ENCODE data around the gene GLIPR2.
"Not testable (repeated sequence)": the region's sequence is repeated elsewhere in the genome, so short reads cannot be mapped to it uniquely, and the experiment has no call there.

The GLIPR2 gene

DNA sequence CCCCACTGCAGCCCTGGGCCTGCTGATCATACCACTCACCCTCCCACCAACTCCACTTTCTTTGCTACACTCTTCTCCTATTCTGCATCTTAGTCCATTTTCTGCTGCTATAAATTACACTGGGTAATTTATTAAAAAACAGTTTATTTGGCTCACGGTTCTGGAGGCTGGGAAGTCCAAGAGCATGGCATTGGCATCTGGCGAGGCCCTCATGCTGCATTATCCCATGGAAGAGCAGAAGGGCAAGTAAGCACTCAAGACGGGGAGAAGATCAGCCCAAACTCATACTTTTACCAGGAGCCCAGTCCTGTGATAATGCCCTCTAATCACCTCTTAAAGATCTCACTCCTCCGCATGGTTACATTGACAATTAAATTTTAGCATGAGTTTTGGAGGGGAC, 9.4 kb downstream of the GLIPR2 start:
- FAIRE-seq = no peak

- no peak for FAIRE-seq
Measured at GRCh38 chr9:36146651-36147050, 10.1 kb downstream of the GLIPR2 start.

GRCh38 chr9:36147441-36148175, 11.1 kb downstream of the GLIPR2 start:
- no peak for FAIRE-seq

GRCh38 chr9:36148311-36149051, 11.9 kb downstream of the GLIPR2 start:
- FAIRE-seq = no peak

DNA sequence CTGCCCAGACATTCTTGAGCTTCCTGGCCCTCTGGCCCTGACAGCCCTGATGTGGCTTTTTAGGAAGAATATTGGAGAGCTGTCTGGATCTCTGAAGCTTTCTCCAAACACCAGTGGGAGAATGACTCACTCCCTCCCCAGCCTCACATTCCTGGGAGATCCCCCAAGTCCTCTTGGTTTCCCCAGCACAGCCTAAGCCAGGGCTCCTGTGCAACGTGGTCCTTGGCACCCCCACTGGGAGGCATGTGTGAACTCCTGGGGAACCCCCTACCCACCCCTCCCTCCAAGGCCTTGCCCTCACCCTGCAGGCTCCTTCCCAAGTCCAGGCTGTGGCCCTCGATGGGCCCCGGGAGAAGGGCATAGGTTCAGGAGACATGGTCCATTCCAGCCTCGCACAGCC, 12.7 kb downstream of the GLIPR2 start:
- FAIRE-seq = no peak

DNA sequence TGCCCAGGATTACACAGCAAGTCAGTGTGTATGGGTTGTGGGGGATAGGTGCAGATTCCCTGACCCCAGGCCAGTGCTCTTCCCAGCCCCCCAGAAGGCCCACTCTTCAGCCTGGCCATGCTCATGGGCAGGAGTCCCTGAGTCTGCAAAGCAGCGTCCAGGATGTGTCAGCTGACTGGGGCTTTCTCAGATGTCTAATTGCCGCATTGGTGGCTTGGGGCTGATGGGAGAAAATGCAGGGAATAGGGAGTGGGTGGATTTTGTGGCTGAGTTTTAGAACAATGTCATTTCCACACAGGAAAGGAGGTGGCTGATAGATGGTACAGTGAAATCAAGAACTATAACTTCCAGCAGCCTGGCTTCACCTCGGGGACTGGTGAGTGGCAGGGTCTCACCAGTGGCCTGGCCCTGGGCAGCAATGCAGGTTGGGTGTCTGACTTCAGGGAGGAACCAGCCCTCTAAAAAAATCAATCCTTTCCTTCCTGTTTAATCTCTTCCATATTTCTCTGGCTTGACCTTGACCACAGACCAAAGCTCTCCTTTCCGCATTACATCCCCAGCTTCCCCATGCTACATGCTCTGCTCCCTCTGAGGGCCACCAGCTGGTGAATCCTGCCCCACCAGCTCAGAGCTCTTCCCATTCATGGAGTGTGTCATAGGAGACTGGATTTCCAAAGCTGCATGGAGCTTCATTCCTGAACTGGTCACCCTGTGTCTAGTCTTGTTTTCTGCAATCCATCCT, 14.2 kb downstream of the GLIPR2 start:
- FAIRE-seq = no peak

GRCh38 chr9:36151316-36152210, 15.0 kb downstream of the GLIPR2 start:
- FAIRE-seq = no peak

GRCh38 chr9:36152741-36153438, 16.4 kb downstream of the GLIPR2 start:
- no peak for FAIRE-seq

GRCh38 chr9:36153746-36154145, 17.2 kb downstream of the GLIPR2 start:
- no peak for FAIRE-seq

DNA sequence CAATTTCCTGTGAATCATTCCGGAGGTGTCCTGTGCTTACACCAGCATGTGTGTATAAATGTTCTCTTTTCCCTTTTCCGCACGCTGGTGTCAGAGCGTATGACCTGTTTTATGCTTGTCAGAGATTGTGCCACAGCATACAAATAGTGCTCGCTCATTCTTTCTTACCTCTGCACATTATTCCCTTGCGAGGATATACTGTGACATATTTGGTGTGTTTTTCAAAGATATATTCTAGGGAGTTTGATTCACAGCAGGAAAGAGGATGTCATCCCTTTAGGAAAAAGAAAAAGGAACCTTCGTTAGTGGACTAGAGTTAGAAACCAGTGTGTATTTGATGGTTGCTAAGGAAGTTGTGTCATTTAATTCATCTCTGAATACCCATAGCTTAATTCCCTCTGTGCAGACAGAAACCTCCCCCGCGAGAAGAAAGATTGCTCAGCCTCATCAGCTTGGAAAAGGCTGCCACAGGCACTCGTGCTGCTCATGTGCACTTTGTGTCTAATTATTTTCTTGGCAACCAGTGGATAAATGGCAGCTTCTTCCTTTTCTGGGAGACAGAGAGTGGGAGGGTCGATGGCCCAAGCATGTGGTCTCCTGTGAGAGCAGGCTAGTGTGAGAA, 17.9 kb downstream of the GLIPR2 start:
- FAIRE-seq = no peak

DNA sequence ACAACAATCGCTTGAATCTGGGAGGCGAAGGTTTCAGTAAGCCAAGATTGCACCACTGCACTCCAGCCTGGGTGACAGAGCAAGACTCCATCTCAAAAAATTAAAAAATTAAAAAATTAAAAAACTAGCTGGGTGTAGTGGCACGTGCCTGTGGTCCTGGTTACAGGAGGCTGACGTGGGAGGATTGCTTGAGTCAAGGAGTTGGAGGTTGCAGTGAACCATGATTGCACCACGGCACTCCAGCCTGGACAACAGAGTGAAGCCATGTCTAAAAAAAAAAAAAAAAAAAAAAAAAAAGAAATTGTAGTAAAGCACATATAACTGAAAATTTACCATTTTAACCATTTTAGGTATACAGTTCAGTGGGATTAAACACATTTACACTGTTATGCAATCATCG, 19.6 kb downstream of the GLIPR2 start:
- FAIRE-seq = no peak

- no peak for FAIRE-seq
Measured at GRCh38 chr9:36158122-36158521, 21.6 kb downstream of the GLIPR2 start.

DNA sequence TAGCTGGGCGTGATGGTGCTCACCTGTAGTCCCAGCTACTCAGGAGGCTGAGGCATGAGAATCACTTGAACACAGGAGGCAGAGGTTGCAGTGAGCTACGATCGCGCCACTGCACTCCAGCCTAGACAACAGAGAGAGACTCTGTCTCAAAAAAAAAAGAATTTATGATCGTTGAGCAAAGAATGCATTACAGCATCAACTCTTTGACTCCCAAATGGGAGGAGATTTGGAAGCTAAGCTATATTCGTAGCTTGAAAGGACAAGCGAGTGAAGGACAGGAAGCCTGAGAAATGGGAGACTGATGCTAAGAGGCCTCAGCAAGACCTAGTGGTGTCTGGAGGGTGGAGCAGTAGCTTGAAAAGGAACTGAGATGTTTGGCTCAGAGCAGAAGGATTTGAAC, 22.4 kb downstream of the GLIPR2 start:
- no peak for FAIRE-seq

DNA sequence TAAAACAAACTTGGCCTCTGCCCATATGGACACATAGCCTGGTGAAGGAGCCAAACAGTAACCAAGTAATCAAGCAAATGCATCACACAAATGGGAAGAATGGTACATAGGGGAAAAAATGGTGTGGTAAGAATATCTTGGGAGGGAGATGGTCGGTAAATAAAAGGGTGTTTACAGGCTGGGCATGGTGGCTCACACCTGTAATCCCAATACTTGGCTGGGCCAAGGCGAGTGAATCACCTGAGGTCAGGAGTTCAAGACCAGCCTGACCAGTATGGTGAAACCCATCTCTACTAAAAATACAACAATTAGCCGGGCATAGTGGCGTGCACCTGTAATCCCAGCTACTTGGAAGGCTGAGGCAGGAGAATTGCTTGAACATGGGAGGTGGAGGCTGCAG, 23.0 kb downstream of the GLIPR2 start:
- FAIRE-seq = not testable (repeated sequence)

DNA sequence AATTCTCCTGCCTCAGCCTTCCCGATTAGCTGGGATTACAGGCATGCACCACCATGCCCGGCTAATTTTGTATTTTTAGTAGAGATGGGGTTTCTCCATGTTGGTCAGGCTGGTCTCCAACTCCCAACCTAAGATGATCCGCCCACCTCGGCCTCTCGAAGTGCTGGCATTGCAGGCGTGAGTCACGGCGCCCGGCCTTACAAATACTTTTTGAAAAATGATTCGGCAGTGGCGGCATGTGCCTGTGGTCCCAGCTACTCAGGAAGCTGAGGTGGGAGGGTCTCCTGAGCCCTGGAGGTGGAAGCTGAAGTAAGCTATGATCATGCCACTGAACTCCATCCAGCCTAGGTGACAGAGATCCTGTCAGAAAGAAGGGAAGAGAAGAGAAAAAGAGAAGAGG, 23.6 kb downstream of the GLIPR2 start:
- FAIRE-seq = not testable (repeated sequence)

GRCh38 chr9:36161187-36161586, 24.7 kb downstream of the GLIPR2 start:
- FAIRE-seq = no peak

GRCh38 chr9:36162211-36162738, 25.7 kb downstream of the GLIPR2 start:
- FAIRE-seq = no peak

DNA sequence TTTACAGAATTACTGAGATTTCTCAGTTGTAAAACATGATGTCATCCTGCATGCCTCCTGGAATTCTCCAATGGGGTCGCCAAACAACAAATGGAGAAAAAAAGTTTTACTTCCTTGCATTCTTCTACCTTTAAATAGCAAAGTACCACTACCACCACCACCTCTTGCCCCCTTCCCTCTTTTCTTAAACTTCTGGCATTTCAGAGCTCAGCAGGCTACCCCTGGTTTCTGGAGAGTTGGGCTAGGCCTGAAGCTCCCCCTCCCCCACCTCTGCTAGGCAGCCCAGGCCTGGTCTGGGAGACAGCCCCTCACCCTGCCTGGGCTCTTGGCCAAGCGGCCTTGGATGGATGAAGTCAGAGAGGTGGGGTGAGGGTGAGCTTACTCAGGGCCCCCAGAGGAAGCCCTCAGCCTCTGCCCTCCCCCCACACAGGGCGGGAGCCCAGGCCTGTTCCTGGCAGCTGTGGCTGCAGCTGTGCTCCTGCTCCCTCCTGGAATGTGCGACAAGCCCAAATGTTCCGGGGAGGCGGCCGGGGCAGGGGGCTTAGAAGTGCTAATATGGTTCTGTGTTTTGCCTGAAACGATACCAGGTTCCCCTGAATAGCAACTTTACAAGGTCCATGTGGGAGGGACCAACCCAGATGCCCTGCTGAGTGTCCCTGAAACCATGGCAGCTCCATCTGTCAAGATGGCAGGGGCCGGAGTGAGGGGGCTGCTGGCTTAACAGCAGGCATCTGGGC, 26.7 kb downstream of the GLIPR2 start:
- FAIRE-seq = no peak

- FAIRE-seq = no peak
Measured at GRCh38 chr9:36163786-36164170, 27.2 kb downstream of the GLIPR2 start.

GRCh38 chr9:36164372-36164771, 27.8 kb downstream of the GLIPR2 start:
- no peak for FAIRE-seq

GRCh38 chr9:36164989-36165388, 28.5 kb downstream of the GLIPR2 start:
- no peak for FAIRE-seq

All from A204.1 (cell line).